Muscle of leg (tissue), 11 donors: ENCODE measurements around the gene IMPG2. TPM values are rescaled to one million over a fixed set of nuclear protein-coding genes. Genes with fewer than 3 reads are reported as not detected.

Experiments
- DNase-seq: peaks from one replicate; pipeline ENCODE4 v3.0.0; 2013
- H3K27ac ChIP-seq: one replicate; pipeline ENCODE4 v1.5.1; 2013; ENCODE audit warnings: mild to moderate bottlenecking, low read length, control low read depth
- H3K27me3 ChIP-seq: one replicate; pipeline ENCODE4 v1.6.1; 2013; ENCODE audit warnings: low read length; ENCODE audit not compliant: control insufficient read depth, insufficient read depth
- H3K36me3 ChIP-seq: one replicate; pipeline ENCODE4 v1.6.1; 2013; ENCODE audit warnings: low read length; ENCODE audit not compliant: control insufficient read depth, insufficient read depth
- H3K4me1 ChIP-seq: one replicate; pipeline ENCODE4 v1.6.1; 2013; ENCODE audit warnings: low read length; ENCODE audit not compliant: control insufficient read depth, insufficient read depth
- H3K4me3 ChIP-seq: one replicate; pipeline ENCODE4 v1.5.1; 2013; ENCODE audit warnings: low read length, control low read depth
- H3K9me3 ChIP-seq: replicated peaks from 2 replicates; pipeline ENCODE4 v1.6.1; 2013; ENCODE audit warnings: low read depth, low read length; ENCODE audit not compliant: control insufficient read depth
- WGBS: methylation state at CpG from one replicate; pipeline ENCODE4 v1.1.5; 2013; ENCODE audit warnings: missing lambda C conversion rate; ENCODE audit not compliant: insufficient coverage; 5-methylcytosine and 5-hydroxymethylcytosine counted together
- polyA plus RNA-seq, 8 donors: library from polyadenylated mRNA; unstranded; fragments of 120-200 nt; gene quantifications; one replicate each; pipeline versions ENCODE4 v1.2.1 to v1.2.3, GENCODE V29; 2013; ENCODE audit warnings: inconsistent platforms in 1 of 8, low replicate concordance in 1 of 8; ENCODE audit not compliant: insufficient read length in 8 of 8, insufficient read depth in 1 of 8
- total RNA-seq: library from RNA; stranded (reverse); fragments of 120-200 nt; gene quantifications from one replicate; pipeline ENCODE4 v1.2.4, GENCODE V29; 2013

The IMPG2 gene
- total and polyA plus RNA-seq, 9 donors: 0.46 to 1.4 (median 0.94) TPM

DNA sequence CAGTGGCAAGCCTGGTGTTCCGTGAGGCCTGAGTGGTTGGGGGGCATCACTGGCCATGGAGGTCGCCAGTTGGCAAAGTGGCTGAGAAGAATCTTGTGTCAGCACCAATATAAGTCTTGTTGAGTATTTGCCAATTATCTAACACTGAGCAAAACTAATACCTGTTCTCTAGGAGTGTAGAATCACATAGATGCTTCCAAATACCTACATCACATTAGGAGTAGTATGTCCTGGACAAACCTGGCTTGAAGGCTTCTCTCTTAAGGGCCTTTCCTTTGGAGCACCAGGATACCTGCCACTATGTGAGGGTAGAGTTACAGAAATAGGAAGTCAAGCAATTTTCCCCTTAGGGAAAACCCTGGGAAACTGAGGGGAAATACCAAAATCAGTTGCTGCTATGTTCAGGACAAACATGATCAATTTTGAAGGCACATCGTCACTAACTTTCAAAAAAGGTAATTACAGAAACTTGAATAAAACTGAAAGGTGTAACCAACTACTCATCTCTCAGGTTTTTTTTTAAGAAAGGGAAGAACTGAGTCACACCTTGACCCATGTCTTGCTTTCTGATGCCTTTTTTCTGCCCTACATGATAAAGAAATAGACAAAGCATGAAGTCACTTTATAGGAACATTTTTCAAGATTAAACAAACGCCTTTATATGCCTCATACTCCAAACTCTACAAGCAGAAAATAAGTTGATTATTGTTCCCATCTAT is 100.4 kb downstream of the IMPG2 start:
- no peak overlapping the region for H3K4me3 ChIP-seq
- H3K27ac ChIP-seq: no peak overlapping the region
- WGBS: 70% methylated on average over 1 of the region's 4 CpGs
- no peaks in the 10 kb centered on the region for H3K27me3 ChIP-seq
- no peaks in the 10 kb centered on the region for H3K9me3 ChIP-seq
- H3K4me1 ChIP-seq: no peaks in the 10 kb centered on the region
- no peaks in the 10 kb centered on the region for H3K36me3 ChIP-seq
- DNase-seq: no peak

- Histone ChIP-seq H3K27me3 (no peaks in the 10 kb centered on the region), H3K4me3 (no peak overlapping the region), H3K4me1 (no peaks in the 10 kb centered on the region), H3K9me3 (peaks cover 9% of the 10 kb centered on the region), H3K36me3 (no peaks in the 10 kb centered on the region), H3K27ac (peak overlapping the region; percentile 67)
- 38% methylated on average over 3 of the region's 3 CpGs for WGBS
- DNase-seq: peak; percentile 90
These were observed 102.7 kb downstream of the IMPG2 start for GRCh38 chr3:101217472-101218245.

- Histone ChIP-seq H3K4me3 (no peak overlapping the region), H3K9me3 (peaks cover 9% of the 10 kb centered on the region), H3K27me3 (no peaks in the 10 kb centered on the region), H3K36me3 (no peaks in the 10 kb centered on the region), H3K27ac (peak overlapping the region; percentile 67), H3K4me1 (no peaks in the 10 kb centered on the region)
- WGBS: no CpG with 5 or more reads among the region's 3 CpGs
- DNase-seq: peak; percentile 82
These were observed 103.5 kb downstream of the IMPG2 start for GRCh38 chr3:101216710-101217465.

GRCh38 chr3:101212730-101213129 is 107.6 kb downstream of the IMPG2 start:
- DNase-seq: no peak
- H3K4me1 ChIP-seq: no peaks in the 10 kb centered on the region
- H3K27ac ChIP-seq: no peak overlapping the region
- 71% methylated on average over 1 of the region's 2 CpGs for WGBS
- no peaks in the 10 kb centered on the region for H3K27me3 ChIP-seq
- H3K4me3 ChIP-seq: no peak overlapping the region
- no peaks in the 10 kb centered on the region for H3K36me3 ChIP-seq
- peaks cover 9% of the 10 kb centered on the region for H3K9me3 ChIP-seq

DNA sequence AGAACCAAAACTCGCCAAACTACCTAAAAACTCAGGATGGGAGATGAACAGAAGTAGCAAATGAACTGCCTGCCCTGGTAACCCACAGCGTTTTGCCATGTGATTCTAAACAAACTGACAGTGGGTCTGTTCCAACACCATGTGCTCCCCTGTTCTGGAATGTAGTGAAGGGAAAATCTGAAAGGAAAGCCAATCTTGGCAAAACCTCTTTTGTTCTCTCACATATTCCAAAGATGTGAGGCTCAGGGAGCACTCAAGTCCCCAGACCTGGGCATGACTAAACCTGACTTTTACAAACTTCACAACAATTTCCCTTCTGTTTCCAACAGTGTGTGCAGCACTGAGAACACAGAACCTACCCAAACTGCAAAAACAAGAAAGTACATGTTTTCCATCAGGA is 116.1 kb downstream of the IMPG2 start:
- Histone ChIP-seq H3K36me3 (no peaks in the 10 kb centered on the region), H3K4me1 (no peaks in the 10 kb centered on the region), H3K27ac (peak overlapping the region; percentile 59), H3K9me3 (no peaks in the 10 kb centered on the region), H3K4me3 (no peak overlapping the region), H3K27me3 (no peaks in the 10 kb centered on the region)
- DNase-seq: peak; percentile 84
- no CpG with 5 or more reads among the region's 2 CpGs for WGBS

- no peaks in the 10 kb centered on the region for H3K27me3 ChIP-seq
- DNase-seq: peak; percentile 12
- no peak overlapping the region for H3K4me3 ChIP-seq
- H3K4me1 ChIP-seq: no peaks in the 10 kb centered on the region
- WGBS: 83% methylated on average over 2 of the region's 5 CpGs
- H3K27ac ChIP-seq: no peak overlapping the region
- no peaks in the 10 kb centered on the region for H3K36me3 ChIP-seq
- H3K9me3 ChIP-seq: no peaks in the 10 kb centered on the region
These were observed 117.0 kb downstream of the IMPG2 start for GRCh38 chr3:101203411-101203810.

DNA sequence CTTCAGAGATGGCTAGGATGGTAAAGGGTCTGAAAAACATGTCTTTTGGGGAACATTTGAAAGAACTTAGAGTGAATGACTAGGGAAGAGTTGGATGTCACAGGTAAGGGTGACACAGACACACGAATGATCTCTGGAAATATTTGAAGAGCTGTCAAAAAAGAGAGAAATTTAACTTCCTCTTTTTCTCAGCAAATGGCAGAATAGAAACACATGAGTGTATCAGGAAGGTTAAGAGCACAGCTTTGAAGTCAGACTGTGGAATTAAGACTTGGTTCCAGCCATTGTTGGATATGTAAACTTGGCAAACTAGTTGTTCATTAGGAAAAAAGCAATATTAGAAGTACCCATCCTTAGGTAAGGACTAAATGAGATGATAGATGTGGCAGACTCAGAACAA is 117.7 kb downstream of the IMPG2 start:
- H3K4me1 ChIP-seq: no peaks in the 10 kb centered on the region
- H3K27me3 ChIP-seq: no peaks in the 10 kb centered on the region
- no peaks in the 10 kb centered on the region for H3K36me3 ChIP-seq
- no CpG with 5 or more reads among the region's 1 CpG for WGBS
- H3K9me3 ChIP-seq: no peaks in the 10 kb centered on the region
- no peak for DNase-seq
- no peak overlapping the region for H3K27ac ChIP-seq
- H3K4me3 ChIP-seq: no peak overlapping the region

GRCh38 chr3:101200461-101200860 is 119.9 kb downstream of the IMPG2 start:
- peaks cover 4% of the 10 kb centered on the region for H3K4me1 ChIP-seq
- H3K36me3 ChIP-seq: no peaks in the 10 kb centered on the region
- WGBS: no CpG with 5 or more reads among the region's 3 CpGs
- no peaks in the 10 kb centered on the region for H3K9me3 ChIP-seq
- DNase-seq: peak; percentile 27
- H3K27me3 ChIP-seq: no peaks in the 10 kb centered on the region
- H3K27ac ChIP-seq: no peak overlapping the region
- H3K4me3 ChIP-seq: no peak overlapping the region

DNA sequence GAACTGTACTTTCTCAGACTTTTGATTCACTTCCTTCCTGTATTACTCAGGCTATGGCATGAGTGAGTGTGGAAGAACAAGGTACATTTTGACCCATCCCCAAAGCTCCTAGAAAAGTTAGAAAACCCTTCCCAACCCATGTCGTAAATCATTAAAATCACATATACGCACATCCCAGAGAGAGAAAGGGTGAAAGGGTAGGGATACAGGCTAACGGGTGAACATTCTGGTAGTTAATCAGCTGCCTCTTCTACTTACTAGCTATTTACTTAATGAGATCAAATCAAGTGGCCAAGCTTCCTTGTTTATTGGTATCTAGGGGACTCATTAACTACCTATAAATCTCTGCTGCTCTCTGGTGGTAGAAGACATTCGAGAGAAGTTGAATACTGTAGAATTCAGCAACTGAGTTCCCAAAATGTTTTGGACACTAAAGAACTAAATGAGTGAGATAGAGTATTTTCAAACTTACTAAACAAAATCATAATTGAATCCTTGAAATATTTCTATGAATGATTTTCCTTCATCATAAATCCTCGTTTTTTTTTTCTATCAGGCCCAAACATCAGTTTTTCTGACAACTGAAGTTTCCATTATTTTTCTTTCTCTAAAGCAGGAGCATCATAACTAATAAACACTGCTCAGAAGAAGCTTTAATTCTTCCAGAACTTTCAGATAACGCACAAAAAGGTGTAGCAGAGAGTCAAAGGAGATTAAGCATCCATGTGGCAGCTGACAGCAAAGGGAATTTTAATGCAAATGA is 124.2 kb downstream of the IMPG2 start:
- no peak overlapping the region for H3K27ac ChIP-seq
- no peak overlapping the region for H3K4me3 ChIP-seq
- no peaks in the 10 kb centered on the region for H3K9me3 ChIP-seq
- no peaks in the 10 kb centered on the region for H3K36me3 ChIP-seq
- peak; percentile 78 for DNase-seq
- 40% methylated on average over 1 of the region's 6 CpGs for WGBS
- H3K4me1 ChIP-seq: peaks cover 4% of the 10 kb centered on the region
- no peaks in the 10 kb centered on the region for H3K27me3 ChIP-seq
